BLaER1 (cell line): ENCODE data around the gene ADGRF1.

Experiments used
- H3K27ac ChIP-seq: shearing (Covaris generic); formaldehyde crosslinking; 2 replicates; pipeline ENCODE4 v1.8.1; 2022
- H3K27me3 ChIP-seq: shearing (Covaris generic); formaldehyde crosslinking; 2 replicates; pipeline ENCODE4 v1.8.1; 2022
- H3K36me3 ChIP-seq: shearing (Covaris generic); formaldehyde crosslinking; 2 replicates; pipeline ENCODE4 v1.8.1; 2022
- H3K4me1 ChIP-seq: shearing (Covaris generic); formaldehyde crosslinking; 2 replicates; pipeline ENCODE4 v1.8.1; 2022
- H3K4me2 ChIP-seq: shearing (Covaris generic); formaldehyde crosslinking; 2 replicates; pipeline ENCODE4 v1.8.1; 2022
- H3K4me3 ChIP-seq: shearing (Covaris generic); formaldehyde crosslinking; 2 replicates; pipeline ENCODE4 v1.8.1; 2022
- H3K9ac ChIP-seq: shearing (Covaris generic); formaldehyde crosslinking; 2 replicates; pipeline ENCODE4 v1.8.1; 2022
- H3K9me3 ChIP-seq: shearing (Covaris generic); formaldehyde crosslinking; 2 replicates; pipeline ENCODE4 v1.8.1; 2022
- H4K20me1 ChIP-seq: shearing (Covaris generic); formaldehyde crosslinking; 2 replicates; pipeline ENCODE4 v1.8.1; 2022
- Cebpa-rat ChIP-seq: shearing (Covaris generic); IDR thresholded peaks from 2 replicates; pipeline ENCODE4 v1.8.1; 2022

ADGRF1 gene

DNA sequence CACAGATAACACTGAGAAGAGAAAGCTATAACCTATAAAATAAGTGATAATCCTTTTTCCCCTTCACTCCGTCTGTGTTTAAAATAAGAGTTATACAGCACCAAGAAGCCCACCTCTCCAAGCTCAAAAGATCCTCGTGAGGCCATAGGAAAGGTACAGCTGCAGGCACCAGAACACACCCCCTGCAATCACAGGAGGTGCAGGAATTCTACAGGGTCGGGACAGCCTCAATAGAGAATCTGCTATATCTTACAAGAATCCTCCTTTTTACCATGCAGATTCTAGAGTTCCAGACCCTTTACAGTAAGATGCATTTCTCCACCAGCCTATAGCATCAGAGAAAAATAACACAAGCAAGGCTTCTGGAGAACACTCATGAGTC lies 5.0 kb upstream of the ADGRF1 start:
- H3K27me3 ChIP-seq = no peaks in the 10 kb centered on the region
- H3K36me3 ChIP-seq = no peaks in the 10 kb centered on the region
- no peaks in the 10 kb centered on the region for H3K9me3 ChIP-seq
- no peak overlapping the region for H3K4me2 ChIP-seq
- no peak for TF ChIP-seq Cebpa-rat
- no peaks in the 10 kb centered on the region for H4K20me1 ChIP-seq
- H3K4me1 ChIP-seq = no peaks in the 10 kb centered on the region; the same call in 1 of the 2 replicates
- no peak overlapping the region for H3K9ac ChIP-seq
- H3K27ac ChIP-seq = no peak overlapping the region
- H3K4me3 ChIP-seq = no peak overlapping the region

DNA sequence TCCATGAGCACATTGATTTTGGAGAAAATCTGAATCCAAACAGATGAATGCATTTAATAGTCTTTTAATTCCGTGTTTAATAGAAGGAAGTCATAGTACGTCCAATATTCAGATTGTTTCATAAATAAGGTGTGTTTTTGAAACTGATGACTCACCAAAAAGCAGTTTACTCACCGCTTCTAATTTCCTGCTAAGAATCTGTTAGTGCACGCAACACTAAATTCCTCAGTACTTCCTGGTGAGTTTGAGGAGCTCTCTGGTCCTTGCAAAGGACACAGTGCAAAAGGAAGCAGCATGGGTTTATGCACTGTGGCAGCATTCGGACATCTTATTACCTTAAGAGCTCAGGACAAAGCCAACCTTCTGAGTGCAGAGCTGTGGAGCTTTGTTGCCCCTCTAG lies 2.3 kb upstream of the ADGRF1 start:
- H4K20me1 ChIP-seq = no peaks in the 10 kb centered on the region
- no peak for TF ChIP-seq Cebpa-rat
- H3K9ac ChIP-seq = no peak overlapping the region
- no peaks in the 10 kb centered on the region for H3K27me3 ChIP-seq
- no peak overlapping the region for H3K27ac ChIP-seq
- no peaks in the 10 kb centered on the region for H3K36me3 ChIP-seq
- no peak overlapping the region for H3K4me3 ChIP-seq
- no peaks in the 10 kb centered on the region; the same call in 1 of the 2 replicates for H3K4me1 ChIP-seq
- no peak overlapping the region for H3K4me2 ChIP-seq
- H3K9me3 ChIP-seq = no peaks in the 10 kb centered on the region

DNA sequence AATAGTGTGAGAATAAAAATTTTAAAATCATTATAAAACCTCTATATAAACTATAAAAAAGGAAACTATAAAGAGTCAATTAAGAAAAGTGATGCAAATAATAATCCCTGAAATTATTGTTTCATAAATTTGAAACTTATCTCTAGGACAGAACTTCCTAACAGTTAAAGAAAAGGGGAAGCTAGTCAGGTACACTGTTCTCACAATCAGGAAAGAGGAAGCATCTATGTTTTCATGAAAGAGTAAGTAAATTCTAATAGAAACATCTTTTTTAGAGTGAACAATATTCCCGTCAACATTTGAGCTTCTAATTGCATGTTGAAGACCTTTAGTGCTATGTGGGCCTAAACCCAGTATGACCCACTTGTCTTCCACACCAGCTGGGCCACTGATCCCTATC lies 1.2 kb upstream of the ADGRF1 start:
- no peaks in the 10 kb centered on the region for H4K20me1 ChIP-seq
- no peak for TF ChIP-seq Cebpa-rat
- H3K4me2 ChIP-seq = no peak overlapping the region
- no peaks in the 10 kb centered on the region for H3K36me3 ChIP-seq
- H3K4me1 ChIP-seq = no peaks in the 10 kb centered on the region; the same call in 1 of the 2 replicates
- no peak overlapping the region for H3K4me3 ChIP-seq
- no peak overlapping the region for H3K27ac ChIP-seq
- no peaks in the 10 kb centered on the region for H3K27me3 ChIP-seq
- H3K9ac ChIP-seq = no peak overlapping the region
- no peaks in the 10 kb centered on the region for H3K9me3 ChIP-seq

DNA sequence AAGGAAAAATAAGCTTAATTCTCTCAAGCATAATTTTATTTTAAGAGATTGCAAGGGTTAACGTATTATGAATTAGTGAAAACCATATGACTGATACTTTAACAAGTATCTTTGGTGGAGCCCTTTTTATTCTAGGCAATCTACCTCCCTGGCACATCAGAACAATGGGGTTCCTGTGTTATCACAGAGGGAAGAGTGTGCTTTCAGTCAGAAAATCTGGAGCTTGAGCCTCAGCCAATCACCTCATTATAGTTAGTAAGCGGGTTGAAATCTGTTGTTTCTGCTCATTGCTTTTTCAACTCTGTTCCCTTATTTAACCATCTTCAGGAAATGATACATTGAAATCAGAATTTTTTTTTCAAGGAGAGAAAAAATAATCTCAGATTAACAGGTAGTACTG lies 391 bp downstream of the ADGRF1 start:
- Histone ChIP-seq H3K4me1 (no peaks in the 10 kb centered on the region), H4K20me1 (no peaks in the 10 kb centered on the region), H3K36me3 (no peaks in the 10 kb centered on the region), H3K4me2 (no peak overlapping the region), H3K9me3 (no peaks in the 10 kb centered on the region), H3K4me3 (no peak overlapping the region), H3K27me3 (no peaks in the 10 kb centered on the region), H3K9ac (no peak overlapping the region), H3K27ac (no peak overlapping the region)
- TF ChIP-seq Cebpa-rat = no peak

DNA sequence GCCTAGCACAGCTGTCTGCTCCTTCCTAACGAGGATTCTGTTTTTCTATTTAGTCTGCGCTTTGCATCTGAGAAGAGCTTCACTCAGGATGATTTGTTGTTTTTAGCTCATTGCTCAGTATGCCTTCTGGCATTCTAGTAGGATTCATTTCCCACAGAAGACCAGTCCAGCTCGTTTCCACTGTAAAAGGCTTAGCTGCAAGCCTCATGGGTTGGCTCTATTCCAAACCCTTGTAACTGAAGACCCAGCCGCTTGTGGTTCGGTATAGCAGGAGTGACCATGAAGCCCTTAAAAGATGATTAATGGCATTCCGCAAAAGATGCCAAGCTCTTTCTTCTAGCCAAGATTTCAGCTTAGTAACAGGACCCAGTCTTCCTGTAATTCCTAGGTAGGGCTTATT lies 7.2 kb downstream of the ADGRF1 start:
- no peak for TF ChIP-seq Cebpa-rat
- H3K27ac ChIP-seq = no peak overlapping the region
- no peaks in the 10 kb centered on the region for H3K27me3 ChIP-seq
- no peaks in the 10 kb centered on the region for H3K36me3 ChIP-seq
- no peaks in the 10 kb centered on the region for H4K20me1 ChIP-seq
- no peak overlapping the region for H3K9ac ChIP-seq
- H3K4me3 ChIP-seq = no peak overlapping the region
- H3K9me3 ChIP-seq = no peaks in the 10 kb centered on the region
- H3K4me1 ChIP-seq = no peaks in the 10 kb centered on the region
- H3K4me2 ChIP-seq = no peak overlapping the region

DNA sequence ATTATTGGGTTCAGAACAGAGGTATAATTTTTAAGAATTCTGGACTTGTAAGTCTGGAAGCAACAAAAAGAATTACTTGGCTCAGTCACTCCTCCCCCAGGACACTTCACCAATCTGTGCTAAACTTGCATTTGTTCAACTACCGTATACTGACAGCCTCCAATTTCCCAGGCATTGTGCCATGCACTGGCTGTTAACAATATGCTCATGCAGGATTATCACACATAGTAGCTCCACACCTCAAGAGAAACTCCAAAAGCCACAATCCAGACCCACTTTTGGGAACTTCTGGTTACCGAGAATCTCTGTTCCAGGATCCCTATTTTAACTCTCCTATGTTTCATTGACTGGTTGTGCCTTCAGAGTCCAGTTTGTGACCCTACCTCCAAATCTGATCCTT lies 7.7 kb downstream of the ADGRF1 start:
- H4K20me1 ChIP-seq = no peaks in the 10 kb centered on the region
- no peak overlapping the region for H3K4me3 ChIP-seq
- no peak overlapping the region for H3K9ac ChIP-seq
- H3K9me3 ChIP-seq = no peaks in the 10 kb centered on the region
- no peak overlapping the region for H3K4me2 ChIP-seq
- H3K27ac ChIP-seq = no peak overlapping the region
- TF ChIP-seq Cebpa-rat = no peak
- H3K36me3 ChIP-seq = no peaks in the 10 kb centered on the region
- H3K27me3 ChIP-seq = no peaks in the 10 kb centered on the region
- no peaks in the 10 kb centered on the region for H3K4me1 ChIP-seq

DNA sequence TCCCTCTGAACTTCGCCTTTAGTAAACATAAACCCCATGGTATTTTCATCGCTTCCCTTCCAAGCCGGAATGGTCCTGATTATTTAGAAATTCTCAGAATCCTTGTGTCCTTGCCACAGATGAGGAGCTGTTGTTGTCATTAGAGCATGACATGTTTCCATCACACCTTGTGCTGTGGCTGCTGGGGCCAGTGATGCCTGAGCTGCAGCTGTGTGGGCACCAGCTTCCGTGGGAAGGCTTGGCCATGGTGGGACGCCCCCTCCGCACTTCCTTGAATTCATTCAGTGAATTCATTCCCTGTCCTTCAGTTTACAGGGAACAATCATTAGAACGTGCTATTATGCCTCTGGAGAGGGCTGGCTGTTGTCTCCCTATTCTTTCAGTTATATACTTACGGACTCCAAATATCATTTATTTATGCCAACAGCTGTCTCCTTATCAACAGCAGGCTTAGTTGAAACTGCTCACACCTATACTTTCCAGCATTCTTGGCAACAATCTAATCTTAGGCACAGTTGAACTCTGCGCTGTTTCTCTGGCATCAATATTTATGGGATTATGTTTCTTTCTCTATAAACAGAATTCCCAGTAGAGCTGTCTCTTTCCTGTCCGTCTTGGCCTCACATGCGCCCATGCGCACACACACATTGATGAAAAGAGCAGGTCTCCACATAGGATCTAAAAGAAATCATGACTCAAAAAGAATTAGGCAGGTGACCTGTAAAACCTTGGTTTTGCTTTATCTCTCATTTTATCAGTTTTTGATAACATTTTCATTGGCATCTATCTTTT lies 9.0 kb downstream of the ADGRF1 start:
- no peak overlapping the region for H3K27ac ChIP-seq
- H3K27me3 ChIP-seq = no peaks in the 10 kb centered on the region
- no peaks in the 10 kb centered on the region for H3K4me1 ChIP-seq
- no peak overlapping the region for H3K4me2 ChIP-seq
- H4K20me1 ChIP-seq = no peaks in the 10 kb centered on the region
- no peaks in the 10 kb centered on the region for H3K36me3 ChIP-seq
- no peak for TF ChIP-seq Cebpa-rat
- no peak overlapping the region for H3K9ac ChIP-seq
- H3K4me3 ChIP-seq = no peak overlapping the region
- no peaks in the 10 kb centered on the region for H3K9me3 ChIP-seq

DNA sequence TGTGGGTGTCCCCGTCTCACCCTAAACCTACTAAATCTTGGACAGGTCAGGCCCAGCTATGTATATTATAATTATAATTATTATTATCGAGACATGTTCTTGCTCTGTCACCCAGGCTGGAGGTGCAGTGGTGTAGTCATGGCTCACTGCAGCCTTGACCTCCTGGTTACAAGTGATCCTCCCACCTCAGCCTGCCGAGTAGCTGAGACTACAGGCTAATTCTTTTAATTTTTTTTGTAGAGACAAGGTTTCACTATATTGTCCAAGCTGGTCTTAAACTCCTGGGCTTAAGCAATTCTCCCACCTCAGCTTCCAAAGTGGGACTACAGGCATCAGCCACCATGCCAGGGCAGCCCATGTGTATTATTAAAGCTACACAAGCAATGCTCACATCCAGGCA lies 10.5 kb downstream of the ADGRF1 start:
- H4K20me1 ChIP-seq = no peaks in the 10 kb centered on the region
- no peaks in the 10 kb centered on the region for H3K27me3 ChIP-seq
- H3K4me1 ChIP-seq = no peaks in the 10 kb centered on the region
- no peak overlapping the region for H3K27ac ChIP-seq
- TF ChIP-seq Cebpa-rat = no peak
- H3K4me3 ChIP-seq = no peak overlapping the region
- H3K36me3 ChIP-seq = no peaks in the 10 kb centered on the region
- H3K9ac ChIP-seq = no peak overlapping the region
- no peak overlapping the region for H3K4me2 ChIP-seq
- H3K9me3 ChIP-seq = no peaks in the 10 kb centered on the region

DNA sequence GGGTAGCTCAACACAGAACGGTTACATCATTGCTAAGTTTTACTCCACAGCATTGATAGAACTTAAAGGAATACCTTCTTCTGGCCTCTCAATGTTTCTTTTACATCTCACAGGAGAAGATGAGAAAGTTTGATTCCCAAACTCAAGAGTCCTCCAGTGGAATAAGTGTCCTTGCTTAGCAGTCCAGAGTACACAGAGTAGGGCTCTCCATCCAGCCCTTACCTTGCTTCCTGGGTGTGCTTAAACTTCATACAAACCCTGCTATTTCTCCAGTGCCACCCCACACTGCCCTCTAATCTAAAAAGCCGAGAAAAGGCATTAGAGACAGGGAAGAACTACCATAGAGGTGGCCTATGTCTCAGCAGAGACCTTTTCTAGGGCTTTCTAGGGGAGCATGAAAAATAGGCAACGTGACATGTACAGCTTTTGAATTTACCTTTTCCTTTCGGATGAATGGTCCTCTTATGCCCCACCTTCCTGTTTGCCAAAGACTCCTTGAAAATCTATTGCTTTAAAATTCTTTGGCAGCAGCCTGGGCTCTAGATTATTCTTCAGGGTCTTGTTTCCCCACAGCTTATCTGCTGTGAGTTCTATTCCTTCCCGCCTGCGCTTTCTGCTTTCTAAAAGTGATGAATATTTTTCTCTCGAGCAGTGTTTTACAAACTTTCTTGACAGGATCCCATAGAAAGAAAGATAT lies 12.1 kb downstream of the ADGRF1 start:
- Histone ChIP-seq H3K4me1 (no peaks in the 10 kb centered on the region), H3K27ac (no peak overlapping the region), H3K9ac (no peak overlapping the region), H3K9me3 (no peaks in the 10 kb centered on the region), H3K36me3 (no peaks in the 10 kb centered on the region), H4K20me1 (no peaks in the 10 kb centered on the region), H3K27me3 (no peaks in the 10 kb centered on the region), H3K4me2 (no peak overlapping the region), H3K4me3 (no peak overlapping the region)
- no peak for TF ChIP-seq Cebpa-rat

DNA sequence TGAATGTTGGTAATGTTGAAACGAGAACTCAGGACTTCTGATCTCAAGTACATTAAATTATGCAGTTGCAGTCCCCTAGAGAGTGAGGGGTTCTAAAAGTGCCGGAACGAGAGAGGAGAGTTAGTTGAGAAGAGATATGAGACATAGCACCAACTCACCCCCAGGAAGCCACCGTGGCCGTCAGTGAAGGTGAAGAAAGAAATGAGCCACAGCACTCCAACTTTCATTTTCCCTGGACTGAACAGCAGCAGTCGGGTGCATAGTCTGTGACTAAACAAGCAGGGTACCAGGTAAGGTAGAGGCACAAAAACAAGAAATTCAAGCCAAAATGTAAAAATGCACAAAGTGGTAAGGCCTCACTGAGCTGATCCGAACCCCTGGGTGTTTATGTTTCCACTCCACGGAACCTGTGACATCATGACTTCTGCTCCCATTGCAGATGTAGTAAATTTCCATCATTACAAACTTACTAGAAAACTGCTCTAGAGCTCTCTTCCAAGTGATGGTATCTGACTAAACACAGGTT lies 13.2 kb downstream of the ADGRF1 start:
- H3K4me2 ChIP-seq = no peak overlapping the region
- H3K9ac ChIP-seq = no peak overlapping the region
- H3K36me3 ChIP-seq = no peaks in the 10 kb centered on the region
- no peaks in the 10 kb centered on the region for H4K20me1 ChIP-seq
- H3K4me1 ChIP-seq = no peaks in the 10 kb centered on the region
- no peak for TF ChIP-seq Cebpa-rat
- H3K27me3 ChIP-seq = no peaks in the 10 kb centered on the region
- H3K4me3 ChIP-seq = no peak overlapping the region
- H3K27ac ChIP-seq = no peak overlapping the region
- H3K9me3 ChIP-seq = no peaks in the 10 kb centered on the region
